A549 (cell line): ENCODE data around the gene TMOD4.

ENCODE experiments used
- CEBPB ChIP-seq, 2 experiments: fragments of >200 bp in 1 of 2; sonication (Bioruptor Twin) in 1 of 2; formaldehyde crosslinking in 1 of 2; IDR thresholded peaks; 2 replicates each; pipeline ENCODE4 v1.6.1; 2012 to 2016
- CTCF ChIP-seq: fragments of >200 bp; sonication (Bioruptor Twin); formaldehyde crosslinking; IDR thresholded peaks from 3 replicates; pipeline ENCODE4 v1.5.1; 2016
- FOSB ChIP-seq: fragments of 250-450 bp; sonication (Bioruptor Pico); IDR thresholded peaks from 2 replicates; pipeline ENCODE4 v1.5.0; 2020; ENCODE audit warnings: mild to moderate bottlenecking, moderate library complexity
- MAX ChIP-seq: IDR thresholded peaks from 2 replicates; pipeline ENCODE4 v1.6.1; 2012
- MAZ ChIP-seq: fragments of 150-350 bp; IDR thresholded peaks from 2 replicates; pipeline ENCODE4 v1.6.1; 2014; ENCODE audit warnings: antibody characterized with exemption, low read depth, low read length, borderline replicate concordance

GRCh38 chr1:151135433-151136385, 40.1 kb downstream of the TMOD4 start:
- TF ChIP-seq CTCF = no peak
- TF ChIP-seq CEBPB (IDR thresholded peaks at IDR 0.05) = no peak
- TF ChIP-seq MAX = no peak
- TF ChIP-seq MAZ = no peak
- no peak for TF ChIP-seq FOSB (CRISPR knock-in tag)
